ENCODE results near the gene SDR42E1. TPM values are rescaled to one million over a fixed set of nuclear protein-coding genes. Genes with fewer than 3 reads are reported as not detected.
A peak's percentile ranks its signal among the peaks of the same experiment; 100 is the strongest.

The SDR42E1 gene, protein sequence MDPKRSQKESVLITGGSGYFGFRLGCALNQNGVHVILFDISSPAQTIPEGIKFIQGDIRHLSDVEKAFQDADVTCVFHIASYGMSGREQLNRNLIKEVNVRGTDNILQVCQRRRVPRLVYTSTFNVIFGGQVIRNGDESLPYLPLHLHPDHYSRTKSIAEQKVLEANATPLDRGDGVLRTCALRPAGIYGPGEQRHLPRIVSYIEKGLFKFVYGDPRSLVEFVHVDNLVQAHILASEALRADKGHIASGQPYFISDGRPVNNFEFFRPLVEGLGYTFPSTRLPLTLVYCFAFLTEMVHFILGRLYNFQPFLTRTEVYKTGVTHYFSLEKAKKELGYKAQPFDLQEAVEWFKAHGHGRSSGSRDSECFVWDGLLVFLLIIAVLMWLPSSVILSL
- total RNA-seq: 1 to 10 TPM; 3.4 to 5.9 (median 4.5) TPM
- long read RNA-seq, partial matches to known transcripts: 0 of 2 reads
- long read RNA-seq, other reads (novel, unspliced or antisense): 0 of 2 reads

DNA sequence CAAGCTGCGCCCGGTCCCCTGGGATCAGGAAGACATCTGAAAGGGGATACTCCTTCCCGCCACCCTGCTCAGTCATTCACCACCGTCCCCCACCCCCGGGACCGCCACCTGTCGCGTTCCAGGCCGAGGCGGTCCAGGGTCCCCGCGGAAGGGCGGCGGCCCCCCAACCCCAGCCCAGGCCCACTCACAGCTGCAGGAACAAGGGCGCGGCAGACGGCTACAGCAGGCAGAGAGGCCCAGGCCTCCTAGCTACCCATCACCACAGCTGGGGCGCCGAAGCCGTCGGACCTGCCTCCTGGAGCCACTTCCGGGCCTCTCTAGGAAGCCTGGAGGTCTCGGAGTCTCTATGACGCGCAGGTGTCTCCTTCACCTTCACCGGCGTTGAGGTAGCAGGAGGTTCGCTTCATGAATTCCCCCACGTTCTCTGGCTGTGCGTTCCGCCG, at the start of gene SDR42E1:
SDR42E1 (minus strand) TSS at position 272 of the 443 bp plus-strand sequence. CDS start 10,612 bp downstream, outside the sequence.
- 5% methylated on average over 17 of the region's 32 CpGs for WGBS (ENCODE audit: insufficient coverage, low coverage, low lambda C conversion rate, missing lambda C conversion rate)
- no peaks in the 10 kb centered on the region for H3K9me3 ChIP-seq
- TF ChIP-seq POLR2A (IDR thresholded peaks at IDR 0.05): peak; percentile 27
- TF ChIP-seq, protein P1, sequence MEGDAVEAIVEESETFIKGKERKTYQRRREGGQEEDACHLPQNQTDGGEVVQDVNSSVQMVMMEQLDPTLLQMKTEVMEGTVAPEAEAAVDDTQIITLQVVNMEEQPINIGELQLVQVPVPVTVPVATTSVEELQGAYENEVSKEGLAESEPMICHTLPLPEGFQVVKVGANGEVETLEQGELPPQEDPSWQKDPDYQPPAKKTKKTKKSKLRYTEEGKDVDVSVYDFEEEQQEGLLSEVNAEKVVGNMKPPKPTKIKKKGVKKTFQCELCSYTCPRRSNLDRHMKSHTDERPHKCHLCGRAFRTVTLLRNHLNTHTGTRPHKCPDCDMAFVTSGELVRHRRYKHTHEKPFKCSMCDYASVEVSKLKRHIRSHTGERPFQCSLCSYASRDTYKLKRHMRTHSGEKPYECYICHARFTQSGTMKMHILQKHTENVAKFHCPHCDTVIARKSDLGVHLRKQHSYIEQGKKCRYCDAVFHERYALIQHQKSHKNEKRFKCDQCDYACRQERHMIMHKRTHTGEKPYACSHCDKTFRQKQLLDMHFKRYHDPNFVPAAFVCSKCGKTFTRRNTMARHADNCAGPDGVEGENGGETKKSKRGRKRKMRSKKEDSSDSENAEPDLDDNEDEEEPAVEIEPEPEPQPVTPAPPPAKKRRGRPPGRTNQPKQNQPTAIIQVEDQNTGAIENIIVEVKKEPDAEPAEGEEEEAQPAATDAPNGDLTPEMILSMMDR (IDR thresholded peaks at IDR 0.05): no peak
- H3K36me3 ChIP-seq: no peaks in the 10 kb centered on the region
- ATAC-seq (peak; percentile 97 to 99 (median 98)), DNase-seq (peak; percentile 72 to 78 (median 76))
- peak within 1 kb of the TSS in 1 of 3 donors; percentile 14 for H3K27ac ChIP-seq
- no peaks in the 10 kb centered on the region for H3K4me1 ChIP-seq
- H3K27me3 ChIP-seq: no peaks in the 10 kb centered on the region
- peak within 1 kb of the TSS; percentile 51 to 69 (median 67) for H3K4me3 ChIP-seq
- intact Hi-C loops (cut with DNase I): no loop called here

DNA sequence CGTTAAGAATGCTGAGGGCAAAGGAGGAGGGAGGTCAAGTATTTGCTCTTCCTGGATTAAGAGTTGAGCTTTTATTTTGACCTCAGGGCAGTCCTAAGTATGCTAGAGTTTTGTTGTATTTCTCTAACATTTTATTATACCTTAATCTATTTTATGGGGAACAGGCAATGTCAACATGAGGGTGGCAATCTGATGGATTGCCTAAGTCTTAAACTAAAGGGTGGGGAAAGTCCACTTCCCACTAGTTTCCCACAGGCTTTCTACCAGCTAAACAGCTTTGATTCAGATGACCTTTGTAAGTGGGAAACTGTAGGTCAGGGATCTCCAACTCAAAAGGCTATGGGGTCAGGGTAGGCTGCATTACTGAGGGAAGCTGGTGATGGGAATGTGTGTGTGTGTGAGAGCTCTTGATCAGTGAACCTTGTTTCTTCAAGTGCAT, 48.7 kb upstream of the SDR42E1 start:
- 28% methylated on average over 1 of the region's 1 CpG for WGBS (ENCODE audit: insufficient coverage, low coverage, low lambda C conversion rate, missing lambda C conversion rate)
- Histone ChIP-seq H3K27ac (peak overlapping the region; percentile 8 to 83 (median 51)), H3K9me3 (no peaks in the 10 kb centered on the region), H3K27me3 (no peaks in the 10 kb centered on the region), H3K4me1 (peaks cover 0 to 84% (median 30%) of the 10 kb centered on the region in 4 donors), H3K36me3 (no peaks in the 10 kb centered on the region), H3K4me3 (peak overlapping the region in 1 of 3 donors; percentile 17)
- ATAC-seq: peak; percentile 47 to 71 (median 58)
- TF ChIP-seq POLR2A (IDR thresholded peaks at IDR 0.05): no peak
- TF ChIP-seq, protein P1 (IDR thresholded peaks at IDR 0.05): no peak
- peak in 1 of 3 donors; percentile 58 for DNase-seq
- intact Hi-C loops (cut with DNase I): no loop called here

DNA sequence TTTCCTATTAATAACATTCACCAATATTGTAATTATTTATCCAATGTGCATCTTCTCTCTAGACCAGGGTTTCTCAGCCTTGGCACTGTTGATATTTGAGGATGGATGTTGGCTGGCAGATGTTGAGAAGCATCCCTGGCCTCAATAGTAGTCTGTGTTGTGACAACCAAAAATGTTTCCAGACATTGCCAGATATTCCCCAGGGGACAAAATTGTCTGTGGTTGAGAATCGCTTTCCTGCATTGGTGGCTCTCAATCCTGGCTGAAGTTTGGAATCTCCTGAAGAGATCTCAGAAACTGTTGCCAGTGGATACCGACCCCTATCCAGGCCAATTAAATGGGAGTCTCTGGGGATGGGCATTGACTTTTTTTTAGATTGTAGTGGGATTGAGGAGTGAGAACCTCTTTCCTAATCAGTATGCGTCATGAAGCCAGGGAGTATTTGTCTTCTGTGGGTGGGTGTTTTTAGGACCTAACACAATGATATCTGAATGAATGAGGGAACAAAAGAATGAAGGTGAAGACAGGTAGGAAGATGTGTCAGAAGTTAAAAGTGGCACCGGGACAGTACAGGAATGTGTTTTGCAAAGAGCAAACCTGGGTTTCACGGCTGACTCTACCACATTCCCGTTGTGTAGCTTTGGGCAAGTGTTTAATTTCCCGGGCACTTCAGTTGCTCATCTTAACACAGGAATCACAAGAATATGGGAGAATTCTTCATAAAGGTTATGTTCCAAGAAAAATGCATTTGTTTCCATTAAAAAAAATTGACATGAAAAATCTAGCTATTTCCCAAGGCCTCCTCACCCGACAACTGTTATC, 48.1 kb upstream of the SDR42E1 start:
- ATAC-seq: peak in 1 of 4 donors; percentile 2
- DNase-seq: no peak
- Histone ChIP-seq H3K27me3 (no peaks in the 10 kb centered on the region), H3K4me3 (peak overlapping the region in 1 of 3 donors; percentile 17), H3K4me1 (peaks cover 0 to 90% (median 30%) of the 10 kb centered on the region in 4 donors), H3K36me3 (no peaks in the 10 kb centered on the region), H3K27ac (peak overlapping the region; percentile 8 to 83 (median 51)), H3K9me3 (no peaks in the 10 kb centered on the region)
- intact Hi-C loops (cut with DNase I): no loop called here
- WGBS (ENCODE audit: insufficient coverage, low coverage, low lambda C conversion rate, missing lambda C conversion rate): 52% methylated on average over 8 of the region's 8 CpGs
- TF ChIP-seq, protein P1 (IDR thresholded peaks at IDR 0.05): no peak
- TF ChIP-seq POLR2A (IDR thresholded peaks at IDR 0.05): no peak

DNA sequence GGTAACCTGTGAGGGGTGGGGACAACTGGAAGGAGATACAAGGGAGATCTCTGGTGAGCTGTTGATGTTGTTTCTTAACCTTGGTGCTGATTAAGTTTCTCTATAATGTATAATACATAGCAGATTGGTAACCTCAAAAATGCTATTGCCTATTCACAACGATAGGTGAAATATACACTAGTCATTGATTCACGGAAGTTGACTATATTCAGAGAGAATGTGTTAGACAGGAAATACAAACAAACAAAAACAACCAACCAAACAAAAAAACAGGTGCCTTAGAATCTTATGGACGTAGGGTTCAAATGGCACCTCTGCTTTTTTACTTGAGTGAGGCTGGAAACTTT, 45.3 kb upstream of the SDR42E1 start:
- Histone ChIP-seq H3K4me1 (peaks cover 0 to 84% (median 21%) of the 10 kb centered on the region in 4 donors), H3K9me3 (no peaks in the 10 kb centered on the region), H3K27ac (peak overlapping the region; percentile 4 to 83 (median 68)), H3K27me3 (no peaks in the 10 kb centered on the region), H3K4me3 (peak overlapping the region in 2 of 3 donors; percentile 29 to 50), H3K36me3 (no peaks in the 10 kb centered on the region)
- DNase-seq (no peak), ATAC-seq (no peak)
- intact Hi-C loops (cut with DNase I): no loop called here
- TF ChIP-seq, protein P1 (IDR thresholded peaks at IDR 0.05): no peak
- no peak for TF ChIP-seq POLR2A (IDR thresholded peaks at IDR 0.05)
- WGBS (ENCODE audit: insufficient coverage, low coverage, low lambda C conversion rate, missing lambda C conversion rate): 26% methylated on average over 3 of the region's 3 CpGs
